Sciatic nerve (tissue), 2 donors: ENCODE measurements around the gene TDRD6. TPM values are rescaled to one million over a fixed set of nuclear protein-coding genes. Genes with fewer than 3 reads are reported as not detected.
"Not testable (repeated sequence)": the region's sequence is repeated elsewhere in the genome, so short reads cannot be mapped to it uniquely, and the experiment has no call there.

Experiments used
- ATAC-seq: fragments of 200-7000 bp; cut with Tn5 transposase; one replicate; pipeline ENCODE4 v1.9.1; 2020; ENCODE audit warnings: mild to moderate bottlenecking, moderate library complexity
- DNase-seq: peaks from one replicate; pipeline ENCODE4 v3.0.0-alpha.2; 2020; ENCODE audit warnings: low spot score
- intact Hi-C: fragments of 100-400 bp; cut with DNase I; formaldehyde crosslinking; loops from one replicate; pipeline ENCODE4 v1.14.2; 2022
- total RNA-seq: library from RNA; stranded (reverse); fragmentation: NEBNext Ultra II Directional; extraction: Animal tissue kit (Norgen Biotek cat#: 25700); gene quantifications from one replicate; pipeline ENCODE4 v1.2.1, GENCODE V29; 2021
- donor health status: DM: no; HTN: no; CAD: no.
- donor health status: DM: no; HTN: no; CAD: no.

TDRD6 gene
- total RNA-seq, 1 donor from 2014 or later: 1.9 TPM

GRCh38 chr6:46734867-46735719 lies 47.4 kb downstream of the TDRD6 start, which contains the start of gene PLA2G7:
PLA2G7 (minus strand) TSS chr6:46735375; CDS start chr6:46722891, 12,484 bp downstream.
- DNase-seq (peak; percentile 64), ATAC-seq (peak; percentile 86)
- intact Hi-C loops: no loop called here

- no peak for DNase-seq
- ATAC-seq: no peak
- intact Hi-C loops: no loop called here
Measured at GRCh38 chr6:46735720-46736031, 48.0 kb downstream of the TDRD6 start.

GRCh38 chr6:46736906-46737305 lies 49.2 kb downstream of the TDRD6 start:
- DNase-seq: no peak
- intact Hi-C loops: no loop called here
- no peak for ATAC-seq

- ATAC-seq: no peak
- intact Hi-C loops: loop anchor here (10.0 kb wide), 1 partner anchor 917 kb away; no protein-coding TSS in a partner anchor
- DNase-seq: no peak
Measured at GRCh38 chr6:46741482-46741881, 53.8 kb downstream of the TDRD6 start.

- intact Hi-C loops: loop anchor here (10.0 kb wide), 1 partner anchor 917 kb away; no protein-coding TSS in a partner anchor
- no peak for DNase-seq
- ATAC-seq: no peak
Measured at GRCh38 chr6:46741910-46742309, 54.2 kb downstream of the TDRD6 start.

- ATAC-seq (no peak), DNase-seq (no peak)
- intact Hi-C loops: loop anchor here (10.0 kb wide), 1 partner anchor 919 kb away; no protein-coding TSS in a partner anchor
Measured at GRCh38 chr6:46743425-46744158, 55.9 kb downstream of the TDRD6 start.

- intact Hi-C loops: loop anchor here (10.0 kb wide), 1 partner anchor 919 kb away; no protein-coding TSS in a partner anchor
- DNase-seq, ATAC-seq: not testable (repeated sequence)
Measured at GRCh38 chr6:46744159-46744725, 56.6 kb downstream of the TDRD6 start.

GRCh38 chr6:46745973-46746372 lies 58.3 kb downstream of the TDRD6 start:
- no peak for DNase-seq
- no peak for ATAC-seq
- intact Hi-C loops: loop anchor here (5.0 to 10.0 kb wide), 2 partner anchors 794 to 921 kb away; no protein-coding TSS in a partner anchor

GRCh38 chr6:46746696-46747095 lies 59.0 kb downstream of the TDRD6 start, which contains the start of gene ANKRD66:
ANKRD66 (plus strand) TSS chr6:46746933; CDS start chr6:46751949, 5,016 bp downstream.
- no peak for ATAC-seq
- DNase-seq: no peak
- intact Hi-C loops: loop anchor here (5.0 to 10.0 kb wide), 2 partner anchors 794 to 922 kb away; no protein-coding TSS in a partner anchor

GRCh38 chr6:46748940-46749503 lies 61.3 kb downstream of the TDRD6 start:
- ATAC-seq (no peak), DNase-seq (no peak)
- intact Hi-C loops: loop anchor here (5.0 to 10.0 kb wide), 2 partner anchors 797 to 924 kb away; no protein-coding TSS in a partner anchor

GRCh38 chr6:46749731-46750130 lies 62.0 kb downstream of the TDRD6 start:
- DNase-seq (no peak), ATAC-seq (no peak)
- intact Hi-C loops: loop anchor here (5.0 to 10.0 kb wide), 2 partner anchors 797 to 925 kb away; no protein-coding TSS in a partner anchor

GRCh38 chr6:46751658-46752057 lies 64.0 kb downstream of the TDRD6 start:
- ATAC-seq (no peak), DNase-seq (no peak)
- intact Hi-C loops: no loop called here

Other genes starting within 250 kb of the TDRD6 start
- 14.8 TPM for gene RCAN2, start 196.4 kb upstream of the TDRD6 start, total RNA-seq
- 8.3 TPM for gene CYP39A1, start 35.1 kb upstream of the TDRD6 start, total RNA-seq
- gene SLC25A27, start 34.9 kb upstream of the TDRD6 start, total RNA-seq: 49.0 TPM
- gene PLA2G7, start 47.5 kb downstream of the TDRD6 start, total RNA-seq: 5.9 TPM
- gene ANKRD66, start 59.0 kb downstream of the TDRD6 start, total RNA-seq: not detected
- not detected for gene MEP1A, start 105.5 kb downstream of the TDRD6 start, total RNA-seq
- 23.8 TPM for gene ADGRF5, start 234.1 kb downstream of the TDRD6 start, total RNA-seq